HFF-Myc (cell line): ENCODE data around the gene PIK3R2.
A peak's percentile ranks its signal among the peaks of the same experiment; 100 is the strongest.

Source experiments
- DNase-seq: peaks from one replicate; pipeline ENCODE4 v3.0.0-alpha.2; 2011; ENCODE audit warnings: low read depth; ENCODE audit errors: extremely low read depth
- H3K4me3 ChIP-seq: replicated peaks from 2 replicates; pipeline ENCODE4 v1.5.1; 2011; ENCODE audit warnings: low read depth, mild to moderate bottlenecking, control low read depth, low read length
- CTCF ChIP-seq: IDR thresholded peaks from 2 replicates; pipeline ENCODE4 v1.5.1; 2012; ENCODE audit warnings: mild to moderate bottlenecking, low read depth, low read length, control low read depth; ENCODE audit errors: missing control alignments

The PIK3R2 gene

GRCh38 chr19:18119013-18119716 is 33.8 kb upstream of the PIK3R2 start:
- TF ChIP-seq CTCF: no peak
- no peak for DNase-seq
- H3K4me3 ChIP-seq: peak overlapping the region; percentile 70

DNA sequence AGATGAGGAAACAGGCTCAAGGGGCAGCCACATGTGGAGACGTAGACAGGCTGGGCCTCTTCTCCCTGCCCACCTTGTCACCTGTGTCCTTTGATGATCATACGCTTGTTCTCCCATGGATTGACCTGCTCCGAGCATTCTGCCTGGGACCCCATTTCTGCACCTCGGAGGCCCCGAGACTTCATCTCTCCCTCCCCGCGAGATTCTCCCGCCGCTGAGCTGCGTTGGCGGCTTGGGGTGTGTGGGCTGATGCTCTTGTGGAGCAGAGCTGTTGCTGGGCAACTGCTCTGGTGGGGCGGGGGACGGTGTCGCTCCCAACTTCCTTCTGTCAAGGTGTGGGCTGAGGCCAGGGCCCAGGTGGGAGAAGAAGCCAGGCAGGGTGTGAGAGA is 33.3 kb upstream of the PIK3R2 start:
- no peak for TF ChIP-seq CTCF
- no peak for DNase-seq
- no peak overlapping the region; the same call in 1 of the 2 replicates for H3K4me3 ChIP-seq

GRCh38 chr19:18120127-18120526 is 32.8 kb upstream of the PIK3R2 start:
- no peak for TF ChIP-seq CTCF
- H3K4me3 ChIP-seq: no peak overlapping the region
- DNase-seq: no peak

DNA sequence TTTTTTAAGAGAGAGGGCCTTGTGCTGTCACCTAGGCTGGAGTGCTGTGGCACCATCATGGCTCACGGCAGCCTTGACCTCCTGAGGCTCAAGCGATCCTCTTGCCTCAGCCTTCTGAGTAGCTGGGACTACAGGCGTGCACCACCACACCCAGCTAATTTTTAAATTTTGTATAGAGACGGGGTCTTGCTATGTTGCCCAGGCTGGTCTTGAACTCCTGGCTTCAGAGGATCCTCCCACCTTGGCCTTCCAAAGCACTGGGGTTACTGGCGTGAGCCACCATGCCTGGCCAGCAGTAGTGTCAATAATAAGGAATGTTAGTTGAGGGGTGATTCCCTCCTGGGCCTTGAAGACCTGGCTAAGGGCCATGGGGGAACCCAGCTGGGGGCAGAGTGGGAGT is 31.8 kb upstream of the PIK3R2 start:
- DNase-seq: no peak
- no peak overlapping the region for H3K4me3 ChIP-seq
- TF ChIP-seq CTCF: no peak

DNA sequence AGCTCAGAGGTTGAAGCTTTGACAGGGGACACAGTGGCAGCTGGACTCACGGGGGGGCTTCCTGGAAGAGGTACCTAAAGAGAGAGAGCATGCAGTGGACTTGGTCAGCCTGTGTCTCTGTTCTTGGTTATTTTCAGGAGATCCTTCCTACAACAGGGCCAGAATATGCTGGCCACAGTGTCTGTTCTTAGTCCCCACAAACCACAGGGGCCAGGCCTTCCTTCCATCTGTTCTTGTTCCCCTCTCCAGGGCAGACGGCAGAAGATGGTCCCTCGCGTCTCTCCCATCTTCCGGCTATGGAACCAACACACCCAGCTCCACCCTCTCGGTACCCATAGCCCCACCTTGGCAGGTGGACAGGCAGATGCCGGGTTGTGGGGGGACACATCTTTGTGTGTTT is 30.5 kb upstream of the PIK3R2 start:
- no peak for TF ChIP-seq CTCF
- DNase-seq: no peak
- H3K4me3 ChIP-seq: no peak overlapping the region

DNA sequence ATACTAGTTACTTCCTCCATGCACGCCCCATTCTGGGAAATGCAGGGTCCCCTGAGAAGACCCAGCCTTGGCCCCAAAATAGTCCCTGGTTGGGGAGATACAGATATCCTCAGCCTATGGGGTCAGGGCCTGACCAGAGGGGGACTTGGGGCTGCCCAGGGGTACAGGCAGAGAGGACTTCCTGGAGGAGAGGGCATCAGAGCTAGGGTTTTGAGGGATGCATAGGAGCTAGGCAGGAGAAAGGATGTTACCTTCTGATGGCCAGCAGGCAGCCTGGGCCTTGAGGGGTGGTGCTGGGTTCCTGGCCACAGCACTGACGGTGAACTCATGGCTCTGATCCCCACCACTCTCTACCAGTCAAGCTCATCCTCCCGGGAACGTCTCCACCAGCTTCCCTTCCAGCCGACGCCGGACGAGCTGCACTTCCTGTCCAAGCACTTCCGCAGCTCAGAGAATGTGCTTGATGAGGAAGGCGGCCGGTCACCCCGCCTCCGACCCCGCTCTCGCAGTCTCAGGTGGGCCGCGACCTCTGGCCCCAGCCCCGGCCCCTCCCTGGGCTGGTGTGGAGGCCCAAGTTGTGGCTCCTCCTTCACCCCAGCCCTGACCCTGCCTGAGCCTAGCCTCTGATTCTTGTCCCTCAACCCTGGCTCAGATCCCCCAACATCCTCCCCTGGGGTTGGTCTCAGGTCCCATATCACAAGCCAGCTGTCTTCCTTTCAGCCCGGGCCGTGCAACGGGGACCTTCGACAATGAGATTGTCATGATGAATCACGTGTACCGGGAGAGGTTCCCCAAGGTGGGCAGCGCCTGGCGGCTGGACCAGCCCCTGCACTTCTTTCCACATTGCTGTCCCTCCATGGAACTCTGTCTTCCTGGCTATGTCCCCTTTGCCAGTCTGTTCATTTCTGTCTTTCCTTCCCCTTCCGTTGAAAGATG is 29.8 kb upstream of the PIK3R2 start:
- DNase-seq: no peak
- no peak for TF ChIP-seq CTCF
- no peak overlapping the region for H3K4me3 ChIP-seq
